Transverse colon (tissue), 4 donors: ENCODE data around the gene WWP2. TPM values are rescaled to one million over a fixed set of nuclear protein-coding genes. Genes with fewer than 3 reads are reported as not detected.

Source experiments
- DNase-seq: peaks from one replicate; pipeline ENCODE4 v3.0.0-alpha.2; 2019
- H3K27ac ChIP-seq, 4 donors: fragments of 200-600 bp; sonication (generic); 2 replicates each; pipeline ENCODE4 v1.5.1; 2016 to 2018; ENCODE audit warnings: inconsistent platforms in 4 of 4
- H3K27me3 ChIP-seq: fragments of 200-600 bp; sonication (generic); 2 replicates; pipeline ENCODE4 v1.5.1; 2017; ENCODE audit warnings: inconsistent platforms
- H3K36me3 ChIP-seq, 4 donors: fragments of 200-600 bp; sonication (generic); 2 replicates each; pipeline ENCODE4 v1.5.1; 2017 to 2019; ENCODE audit warnings: inconsistent platforms in 4 of 4
- H3K4me1 ChIP-seq, 4 donors: fragments of 200-600 bp; sonication (generic); 2 replicates each; pipeline ENCODE4 v1.5.1; 2017 to 2020; ENCODE audit warnings: inconsistent platforms in 4 of 4
- H3K4me3 ChIP-seq, 4 donors: fragments of 200-600 bp; sonication (generic); 1 replicate in 1 of 4; 2 replicates in 3 of 4; pipeline versions ENCODE4 v1.5.1 to v1.6.1; 2017 to 2019; ENCODE audit warnings: inconsistent platforms in 4 of 4
- H3K9me3 ChIP-seq, 2 donors: fragments of 200-600 bp; sonication (generic); 2 replicates each; pipeline ENCODE4 v1.5.1; 2017 to 2019; ENCODE audit warnings: inconsistent platforms in 2 of 2
- EP300 ChIP-seq: sonication (generic); formaldehyde crosslinking; IDR thresholded peaks from one replicate; pipeline ENCODE4 v1.6.1; 2017; ENCODE audit warnings: antibody characterized with exemption, low read depth
- POLR2A ChIP-seq: fragments of 450-650 bp; IDR thresholded peaks from one replicate; pipeline ENCODE4 v1.6.1; 2016; ENCODE audit warnings: antibody characterized with exemption, mild to moderate bottlenecking, moderate library complexity
- POLR2AphosphoS5 ChIP-seq, 3 donors: sonication (generic); formaldehyde crosslinking; IDR thresholded peaks; one replicate each; pipeline ENCODE4 v1.6.1; 2016; ENCODE audit warnings: antibody characterized with exemption in 3 of 3
- WGBS, 2 donors: methylation state at CpG; one replicate each; pipeline ENCODE4 v1.1.5; 2018; ENCODE audit warnings: low coverage in 1 of 2; 5-methylcytosine and 5-hydroxymethylcytosine counted together
- in situ Hi-C, 4 donors: fragments of 200-750 bp; cut with MboI; loops; one replicate each; pipeline versions ENCODE4 v1.15.0 to v1.15.1; 2017; ENCODE audit warnings: low sequenced_read_pairs in 3 of 4, low pct_ligation_motif_present in 1 of 4, low pct_unique_long_range_greater_than_20kb in 1 of 4
- intact Hi-C: fragments of 100-400 bp; cut with DNase I; formaldehyde crosslinking; loops from one replicate; pipeline ENCODE4 v1.15.1; 2023; ENCODE audit warnings: low total_unique reads
- total RNA-seq, 4 donors: library from RNA; depleted of rRNA; stranded (reverse); fragments of >200 nt; gene quantifications; one replicate each; pipeline ENCODE4 v1.1.0, GENCODE V29; 2016
- TF ChIP-seq, protein P1 (sequence below), 5 experiments: fragments of 200-600 bp in 3 of 5; fragments of 450-650 bp in 2 of 5; sonication (generic) in 3 of 5; IDR thresholded peaks; 1 replicate in 2 of 5; 2 replicates in 3 of 5; pipeline ENCODE4 v1.5.1; 2016 to 2017; ENCODE audit warnings: antibody characterized with exemption in 5 of 5, inconsistent platforms in 3 of 5, mild to moderate bottlenecking in 2 of 5, moderate library complexity in 1 of 5

WWP2 gene
- total RNA-seq, result 100 to 1,000 TPM in 1 of 4 donors, 10 to 100 TPM in 3; 66.8 to 157 (median 73.7) TPM

DNA sequence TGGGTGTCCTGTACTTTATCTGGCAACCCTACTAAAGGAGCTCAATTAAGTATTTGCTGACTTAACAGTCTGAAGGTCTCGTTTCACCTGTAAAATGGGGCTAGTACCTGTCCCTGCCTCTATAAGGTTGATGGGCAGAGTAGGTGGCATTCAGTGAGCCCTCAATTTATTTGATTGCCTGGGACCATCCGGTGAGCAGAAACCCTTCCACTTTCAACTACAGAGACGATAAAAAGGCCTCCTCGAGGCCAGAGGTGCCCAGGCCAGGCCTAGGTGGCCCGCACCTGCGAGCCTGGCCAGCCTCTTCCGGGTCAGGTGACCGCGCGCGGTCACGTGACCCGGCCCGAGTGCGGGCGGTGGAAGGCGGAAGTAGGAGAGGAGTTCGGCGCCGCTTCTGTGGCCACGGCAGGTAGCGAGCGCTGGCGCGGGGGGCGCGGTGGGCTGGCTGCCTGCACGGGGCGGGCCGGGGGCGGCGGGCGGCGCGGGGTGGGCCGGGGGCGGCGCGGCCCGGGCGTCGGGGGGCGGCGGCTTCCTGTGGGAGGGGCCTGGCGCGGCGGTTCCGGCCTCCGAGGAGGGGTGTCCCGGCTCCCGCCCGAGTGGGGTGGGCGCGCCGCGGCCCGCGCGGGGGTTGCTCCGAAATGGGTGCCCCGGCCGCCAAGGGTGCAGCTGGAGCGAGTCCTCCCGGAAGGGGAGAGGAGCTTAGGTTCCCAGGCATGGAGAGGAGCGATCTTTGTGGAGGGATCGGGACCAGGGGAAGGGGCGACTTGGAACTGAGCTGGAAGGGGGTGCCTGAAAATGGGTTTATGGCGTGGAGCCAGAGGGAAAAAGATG, at the start of gene WWP2:
WWP2 (plus strand) TSS at position 350 of the 831 bp plus-strand sequence. CDS start 24,679 bp downstream, outside the sequence.
- TF ChIP-seq, protein P1, sequence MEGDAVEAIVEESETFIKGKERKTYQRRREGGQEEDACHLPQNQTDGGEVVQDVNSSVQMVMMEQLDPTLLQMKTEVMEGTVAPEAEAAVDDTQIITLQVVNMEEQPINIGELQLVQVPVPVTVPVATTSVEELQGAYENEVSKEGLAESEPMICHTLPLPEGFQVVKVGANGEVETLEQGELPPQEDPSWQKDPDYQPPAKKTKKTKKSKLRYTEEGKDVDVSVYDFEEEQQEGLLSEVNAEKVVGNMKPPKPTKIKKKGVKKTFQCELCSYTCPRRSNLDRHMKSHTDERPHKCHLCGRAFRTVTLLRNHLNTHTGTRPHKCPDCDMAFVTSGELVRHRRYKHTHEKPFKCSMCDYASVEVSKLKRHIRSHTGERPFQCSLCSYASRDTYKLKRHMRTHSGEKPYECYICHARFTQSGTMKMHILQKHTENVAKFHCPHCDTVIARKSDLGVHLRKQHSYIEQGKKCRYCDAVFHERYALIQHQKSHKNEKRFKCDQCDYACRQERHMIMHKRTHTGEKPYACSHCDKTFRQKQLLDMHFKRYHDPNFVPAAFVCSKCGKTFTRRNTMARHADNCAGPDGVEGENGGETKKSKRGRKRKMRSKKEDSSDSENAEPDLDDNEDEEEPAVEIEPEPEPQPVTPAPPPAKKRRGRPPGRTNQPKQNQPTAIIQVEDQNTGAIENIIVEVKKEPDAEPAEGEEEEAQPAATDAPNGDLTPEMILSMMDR (IDR thresholded peaks at IDR 0.05), result peak in 2 of 5 experiments; percentile 30 to 31
- TF ChIP-seq POLR2AphosphoS5 (IDR thresholded peaks at IDR 0.05) (peak; percentile 6 to 83 (median 79)), POLR2A (peak; percentile 83), EP300 (no peak)
- peaks cover 0 to 29% (median 16%) of the 10 kb centered on the region in 4 donors for H3K4me1 ChIP-seq
- H3K36me3 ChIP-seq, result no peaks in the 10 kb centered on the region
- H3K9me3 ChIP-seq, result no peaks in the 10 kb centered on the region
- DNase-seq, result peak; percentile 82
- 1 to 13% methylated on average over 1 to 34 of the region's 68 CpGs for WGBS, 2 donors
- intact Hi-C loops (no loop called here), in situ Hi-C loops (no loop called here)
- peak within 1 kb of the TSS; percentile 68 to 99 (median 90) for H3K4me3 ChIP-seq
- H3K27me3 ChIP-seq, result no peaks in the 10 kb centered on the region
- peak within 1 kb of the TSS; percentile 89 to 99 (median 96) for H3K27ac ChIP-seq

DNA sequence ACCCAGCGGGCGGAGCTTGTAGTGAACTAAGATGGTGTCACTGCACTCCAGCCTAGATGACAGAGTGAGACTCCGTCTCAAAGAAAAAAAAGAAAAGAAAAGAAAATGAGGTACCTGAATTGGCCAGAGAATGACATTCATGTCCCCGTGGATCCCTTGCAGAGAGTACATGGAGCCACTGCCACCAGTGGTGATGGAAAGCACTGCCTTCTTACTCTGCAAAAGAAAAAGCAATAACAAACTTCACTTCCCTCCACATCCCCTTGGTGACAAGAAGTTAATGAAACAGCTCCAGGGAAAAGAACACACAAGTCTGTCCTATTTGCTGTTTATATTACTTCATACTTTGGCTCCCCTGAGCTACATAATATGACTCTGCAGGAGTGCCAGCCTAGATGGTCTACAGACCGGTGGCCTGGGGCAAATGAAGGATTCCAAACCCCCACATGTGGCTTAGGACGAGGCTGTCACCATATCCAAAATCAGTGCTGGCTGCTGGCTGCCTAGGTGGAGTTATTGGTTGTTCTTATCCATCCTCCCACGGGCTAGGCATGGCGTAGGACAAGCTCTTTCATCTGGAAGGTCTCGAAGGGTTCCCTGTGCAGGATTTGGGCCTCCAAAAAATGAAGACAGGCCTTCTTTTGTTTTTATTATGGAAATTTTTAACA, 49.1 kb upstream of the WWP2 start:
- H3K36me3 ChIP-seq, result peaks cover 0 to 13% (median 3%) of the 10 kb centered on the region in 4 donors
- WGBS, 2 donors, result 87 to 93% methylated on average over 7 to 9 of the region's 9 CpGs
- no peaks in the 10 kb centered on the region for H3K27me3 ChIP-seq
- intact Hi-C loops, result no loop called here
- no peak for TF ChIP-seq POLR2AphosphoS5 (IDR thresholded peaks at IDR 0.05)
- TF ChIP-seq POLR2A, result no peak
- TF ChIP-seq EP300, result no peak
- TF ChIP-seq, protein P1 (IDR thresholded peaks at IDR 0.05), result no peak
- H3K9me3 ChIP-seq, result no peaks in the 10 kb centered on the region
- no peak overlapping the region for H3K4me3 ChIP-seq
- in situ Hi-C loops, result loop anchor here in 1 of 4 donors (25.0 kb wide), 1 partner anchor 326 kb away; the partner anchor contains the start of gene TERF2
- H3K27ac ChIP-seq, result no peak overlapping the region
- peaks cover 0 to 28% (median 4%) of the 10 kb centered on the region in 4 donors for H3K4me1 ChIP-seq
- DNase-seq, result no peak

DNA sequence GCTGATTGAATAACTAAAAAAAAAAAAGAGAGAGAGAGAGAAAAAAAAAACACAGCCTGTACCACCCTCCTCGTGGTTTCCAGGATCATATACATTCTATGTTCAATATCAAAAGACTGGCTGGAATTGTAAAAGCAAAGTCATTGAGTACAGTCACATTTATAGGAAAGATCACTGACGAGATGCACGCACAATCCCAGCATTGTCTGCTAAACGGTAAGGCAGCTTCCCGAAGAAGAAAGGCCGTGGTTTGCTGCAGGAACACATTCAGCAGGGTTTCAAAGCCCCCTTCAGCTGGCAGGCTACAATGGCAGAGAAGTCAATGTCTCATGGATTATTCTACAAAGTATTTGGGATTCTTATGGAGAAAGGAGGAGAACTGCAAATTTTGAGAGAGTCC, 45.1 kb upstream of the WWP2 start:
- Histone ChIP-seq H3K27ac (no peak overlapping the region), H3K9me3 (no peaks in the 10 kb centered on the region), H3K4me3 (no peak overlapping the region), H3K4me1 (peaks cover 0 to 9% (median 0%) of the 10 kb centered on the region in 4 donors), H3K27me3 (no peaks in the 10 kb centered on the region), H3K36me3 (peaks cover 0 to 11% (median 3%) of the 10 kb centered on the region in 4 donors)
- intact Hi-C loops (no loop called here), in situ Hi-C loops (loop anchor here in 1 of 4 donors (25.0 kb wide), 1 partner anchor 330 kb away; the partner anchor contains the start of gene TERF2)
- TF ChIP-seq, protein P1 (IDR thresholded peaks at IDR 0.05), result no peak
- TF ChIP-seq EP300 (no peak), POLR2A (no peak), POLR2AphosphoS5 (IDR thresholded peaks at IDR 0.05) (no peak)
- DNase-seq, result no peak
- 83 to 91% methylated on average over 1 to 6 of the region's 6 CpGs for WGBS, 2 donors
